Left cardiac atrium (tissue), 4 donors: Measurements from ENCODE around the gene IL4. TPM values are rescaled to one million over a fixed set of nuclear protein-coding genes. Genes with fewer than 3 reads are reported as not detected.

Experiments used
- ATAC-seq, 2 donors: fragments of 200-7000 bp; cut with Tn5 transposase; one replicate each; pipeline ENCODE4 v1.9.1; 2020; ENCODE audit warnings: mild to moderate bottlenecking in 2 of 2, moderate library complexity in 2 of 2
- DNase-seq: peaks from one replicate; pipeline ENCODE4 v3.0.0-alpha.2; 2020
- intact Hi-C, 2 donors: fragments of 100-400 bp; cut with DNase I; formaldehyde crosslinking; loops; one replicate each; pipeline versions ENCODE4 v1.14.1 to v1.15.1; 2022 to 2023
- total RNA-seq, 2 donors: library from RNA; stranded (reverse); fragmentation: NEBNext Ultra II Directional; extraction: Animal tissue kit (Norgen Biotek cat#: 25700); gene quantifications; one replicate each; pipeline ENCODE4 v1.2.1, GENCODE V29; 2021
- donor health status: DM: no; HTN: yes; CAD: no.
- donor health status: DM: no; HTN: yes; CAD: no; lungs with severe emphysema.
- donor health status: DM: yes; HTN: yes; CAD: no.
- donor health status: Dilated cardiomyopathy.

The IL4 gene
- total RNA-seq, 2 donors from 2014 or later = not detected

DNA sequence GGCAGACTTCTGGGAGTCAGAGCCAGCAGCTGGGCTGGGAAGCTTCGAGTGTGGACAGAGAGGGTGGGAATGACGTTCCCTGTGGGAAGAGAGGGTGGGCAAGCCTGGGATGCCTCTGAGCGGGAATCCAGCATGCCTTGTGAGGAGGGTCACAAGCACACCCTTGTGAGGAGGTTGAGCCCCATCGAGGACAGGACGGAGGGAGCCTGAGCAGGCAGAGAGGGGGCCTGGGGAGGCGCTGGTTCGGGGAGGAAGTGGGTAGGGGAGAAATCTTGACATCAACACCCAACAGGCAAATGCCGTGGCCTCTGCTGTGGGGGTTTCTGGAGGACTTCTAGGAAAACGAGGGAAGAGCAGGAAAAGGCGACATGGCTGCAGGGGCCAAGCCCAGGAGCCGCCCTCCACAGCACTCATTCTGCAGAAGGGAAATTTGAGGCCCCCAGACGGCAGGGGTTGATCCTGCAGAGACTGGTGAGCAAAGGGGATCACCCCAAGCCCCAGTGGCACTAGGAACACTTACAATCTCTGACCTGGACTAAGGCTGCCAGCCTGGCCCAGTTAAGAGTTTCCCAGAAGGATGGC lies 16.9 kb upstream of the IL4 start:
- DNase-seq (no peak), ATAC-seq (no peak)
- intact Hi-C loops = no loop called here

- ATAC-seq (no peak), DNase-seq (no peak)
- intact Hi-C loops = no loop called here
Observed at GRCh38 chr5:132657676-132658380, 16.0 kb upstream of the IL4 start, which contains the start of gene IL13. Gene IL13, plus strand, starts transcription at chr5:132658173. Its CDS starts 14 bp downstream, at chr5:132658187.

GRCh38 chr5:132658381-132659302 lies 15.1 kb upstream of the IL4 start:
- DNase-seq = peak; percentile 6
- intact Hi-C loops = no loop called here
- ATAC-seq = no peak

GRCh38 chr5:132659598-132660493 lies 13.9 kb upstream of the IL4 start:
- DNase-seq (no peak), ATAC-seq (no peak)
- intact Hi-C loops = no loop called here

DNA sequence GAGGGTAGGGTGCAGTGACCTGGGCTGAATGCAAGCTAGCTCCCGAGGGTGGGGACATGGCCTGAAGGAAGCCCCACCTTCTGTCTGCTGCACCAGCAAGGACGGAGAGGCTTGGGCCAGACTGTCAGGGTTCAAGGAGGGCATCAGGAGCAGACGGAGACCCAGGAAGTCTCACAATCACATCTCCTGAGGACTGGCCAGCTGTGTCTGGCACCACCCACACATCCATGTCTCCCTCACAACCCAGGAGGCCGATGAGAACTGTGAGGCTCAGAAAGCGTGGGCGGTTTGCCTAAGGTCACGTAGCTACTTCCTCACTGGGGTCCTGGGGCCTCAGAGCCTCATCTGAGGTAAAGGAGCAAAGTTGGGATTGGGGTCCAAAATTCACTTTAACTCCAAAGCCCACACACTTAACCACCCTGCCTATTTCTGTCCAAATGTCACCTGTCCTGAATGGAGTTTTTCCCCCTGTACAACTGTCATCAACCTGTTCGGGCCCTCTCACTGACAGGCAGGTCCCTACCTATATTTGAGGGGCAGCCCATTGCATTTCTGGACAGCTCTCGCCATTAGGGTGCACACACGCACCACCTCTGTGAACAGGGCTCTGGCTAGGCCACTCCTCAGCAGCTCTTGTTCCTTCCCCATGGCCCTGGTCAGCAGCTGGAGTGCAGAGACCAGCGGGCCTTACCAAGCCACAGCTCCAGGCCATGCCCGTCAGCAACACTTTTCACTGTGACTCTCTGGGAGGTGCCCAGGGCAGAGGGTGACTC lies 12.4 kb upstream of the IL4 start:
- ATAC-seq = no peak
- no peak for DNase-seq
- intact Hi-C loops = no loop called here

GRCh38 chr5:132662004-132662401 lies 11.8 kb upstream of the IL4 start:
- intact Hi-C loops = no loop called here
- no peak for ATAC-seq
- no peak for DNase-seq

GRCh38 chr5:132662925-132663770 lies 10.6 kb upstream of the IL4 start:
- ATAC-seq (no peak), DNase-seq (no peak)
- intact Hi-C loops = no loop called here

DNA sequence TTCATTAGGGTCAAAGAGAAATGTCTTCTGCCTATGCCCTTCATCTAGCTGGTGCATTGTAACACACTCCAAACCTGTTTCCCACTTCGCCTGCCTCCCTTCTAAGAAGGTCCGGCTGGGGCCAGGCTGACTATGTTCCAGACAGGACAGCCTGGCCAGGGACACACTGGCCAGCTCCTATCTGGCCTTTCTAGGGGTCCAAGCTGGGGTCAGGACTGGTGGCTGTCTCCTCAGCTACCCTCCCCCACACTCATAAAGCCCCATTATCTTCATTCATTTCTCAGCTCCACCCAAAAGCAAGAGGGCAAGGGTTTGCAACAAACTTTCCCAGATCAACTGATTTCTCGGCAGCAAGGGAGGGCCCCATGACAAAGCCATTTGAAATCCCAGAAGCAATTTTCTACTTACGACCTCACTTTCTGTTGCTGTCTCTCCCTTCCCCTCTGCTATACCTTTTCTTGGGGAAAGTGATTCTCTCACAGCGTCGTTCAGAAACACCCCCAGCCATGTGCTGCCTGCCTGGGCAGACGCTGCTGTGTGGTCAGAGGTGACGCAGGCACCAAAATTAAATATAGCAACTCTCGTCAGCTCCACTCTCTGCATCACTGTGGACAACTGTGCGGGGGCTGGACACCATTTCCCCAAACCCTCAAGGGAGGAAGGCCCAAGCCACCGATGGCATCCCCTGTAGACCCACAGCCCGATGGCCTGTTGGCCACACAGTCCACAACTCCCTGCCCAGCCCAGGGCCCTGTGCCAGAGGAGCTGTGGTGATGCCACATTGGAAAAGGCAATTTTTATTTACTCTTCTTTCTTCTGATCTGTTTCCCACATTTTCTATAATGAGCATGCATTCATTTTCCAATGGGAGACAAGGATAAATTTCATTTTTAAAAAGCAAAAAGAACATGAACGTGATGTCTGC lies 9.8 kb upstream of the IL4 start:
- ATAC-seq = peak in 1 of 2 donors; percentile 58
- DNase-seq = no peak
- intact Hi-C loops = no loop called here

DNA sequence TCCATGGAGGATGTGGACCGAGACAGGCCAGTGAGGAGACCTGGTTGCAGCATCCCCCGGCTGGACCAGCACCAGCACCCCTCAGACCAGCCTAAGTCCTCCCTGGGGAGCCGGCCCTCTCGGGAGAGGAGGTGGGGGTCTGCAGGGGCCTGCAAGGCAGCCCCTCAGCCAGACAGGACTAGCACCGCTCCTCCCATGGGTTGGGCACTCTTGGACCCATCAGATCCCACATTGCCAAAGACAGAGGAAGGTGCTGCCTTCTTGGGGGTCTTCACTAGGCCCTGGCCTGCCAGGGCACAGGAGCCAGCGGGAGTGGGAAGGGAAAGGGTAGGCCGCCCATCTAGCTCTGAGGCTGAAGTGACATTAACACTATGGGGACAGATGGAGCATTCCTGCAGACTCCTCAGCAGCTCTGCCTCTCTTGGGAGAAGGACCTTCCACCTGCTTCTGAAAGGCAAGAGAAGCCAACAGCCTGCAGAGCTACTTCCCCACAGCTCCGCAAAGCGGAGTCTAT lies 9.0 kb upstream of the IL4 start:
- intact Hi-C loops = no loop called here
- no peak for ATAC-seq
- no peak for DNase-seq

DNA sequence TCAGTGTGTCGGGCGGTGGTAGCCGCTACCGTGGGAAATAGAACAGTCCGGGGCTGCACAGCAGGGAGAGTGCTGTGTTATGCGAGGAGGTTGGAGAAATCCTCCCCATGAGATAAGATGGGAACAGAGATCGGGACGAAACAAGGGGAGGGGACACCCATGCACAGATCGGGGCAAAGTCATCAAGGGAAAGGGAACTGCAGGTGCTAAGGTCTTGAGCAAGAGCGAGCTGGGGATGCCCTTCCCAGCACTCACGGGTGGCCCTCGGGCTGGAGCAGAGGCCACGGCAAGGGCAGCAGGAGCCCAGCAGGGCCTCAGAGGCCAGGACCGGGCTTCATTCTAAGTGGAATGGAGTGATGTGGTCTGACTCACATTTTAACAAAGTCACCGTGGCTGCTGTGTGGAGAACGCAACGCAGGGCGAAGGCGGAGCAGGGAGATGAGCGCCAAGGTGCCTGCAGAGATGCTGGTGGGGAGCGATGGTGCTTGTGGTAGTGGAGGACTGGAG lies 8.2 kb upstream of the IL4 start:
- no peak for ATAC-seq
- intact Hi-C loops = no loop called here
- no peak for DNase-seq

DNA sequence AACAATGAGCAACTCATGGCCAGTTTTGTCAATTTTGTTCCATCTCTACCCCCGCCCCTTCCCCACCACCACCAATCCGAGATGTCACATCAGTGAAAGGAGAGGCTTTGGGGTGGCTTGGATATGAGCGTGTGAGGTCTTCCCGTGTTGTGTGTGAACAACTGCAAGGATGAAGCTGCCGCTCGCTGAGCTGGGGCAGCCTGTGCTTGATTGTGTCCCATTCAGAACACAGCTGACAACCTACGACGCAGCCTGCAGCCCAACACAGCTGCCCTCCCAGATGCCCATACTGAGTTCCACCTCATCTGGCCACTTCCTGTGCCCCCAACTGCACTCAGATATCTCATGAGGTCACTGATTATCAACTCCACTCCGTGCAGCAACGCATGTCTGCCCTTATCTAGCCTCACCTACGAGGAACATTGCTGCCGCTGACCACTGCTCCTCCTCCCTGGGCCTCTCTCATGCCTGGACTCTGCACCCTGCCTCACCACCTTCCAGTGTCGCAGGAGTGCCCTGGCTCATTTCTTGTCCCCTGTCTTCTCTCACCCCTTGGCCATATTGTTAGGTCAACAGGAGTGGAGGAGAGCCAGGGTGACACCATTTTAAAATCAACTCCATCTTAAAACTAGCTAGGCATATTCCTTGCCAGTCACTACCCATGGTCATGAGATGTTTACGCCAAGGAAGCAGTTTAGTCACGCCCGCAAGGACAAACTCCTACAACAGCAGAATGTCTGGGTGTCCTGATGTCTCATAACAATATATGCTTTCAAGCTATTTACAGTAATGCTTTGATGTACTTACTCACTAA lies 7.3 kb upstream of the IL4 start:
- DNase-seq (no peak), ATAC-seq (no peak)
- intact Hi-C loops = no loop called here

GRCh38 chr5:132667309-132667708 lies 6.5 kb upstream of the IL4 start:
- ATAC-seq (no peak), DNase-seq (no peak)
- intact Hi-C loops = no loop called here

DNA sequence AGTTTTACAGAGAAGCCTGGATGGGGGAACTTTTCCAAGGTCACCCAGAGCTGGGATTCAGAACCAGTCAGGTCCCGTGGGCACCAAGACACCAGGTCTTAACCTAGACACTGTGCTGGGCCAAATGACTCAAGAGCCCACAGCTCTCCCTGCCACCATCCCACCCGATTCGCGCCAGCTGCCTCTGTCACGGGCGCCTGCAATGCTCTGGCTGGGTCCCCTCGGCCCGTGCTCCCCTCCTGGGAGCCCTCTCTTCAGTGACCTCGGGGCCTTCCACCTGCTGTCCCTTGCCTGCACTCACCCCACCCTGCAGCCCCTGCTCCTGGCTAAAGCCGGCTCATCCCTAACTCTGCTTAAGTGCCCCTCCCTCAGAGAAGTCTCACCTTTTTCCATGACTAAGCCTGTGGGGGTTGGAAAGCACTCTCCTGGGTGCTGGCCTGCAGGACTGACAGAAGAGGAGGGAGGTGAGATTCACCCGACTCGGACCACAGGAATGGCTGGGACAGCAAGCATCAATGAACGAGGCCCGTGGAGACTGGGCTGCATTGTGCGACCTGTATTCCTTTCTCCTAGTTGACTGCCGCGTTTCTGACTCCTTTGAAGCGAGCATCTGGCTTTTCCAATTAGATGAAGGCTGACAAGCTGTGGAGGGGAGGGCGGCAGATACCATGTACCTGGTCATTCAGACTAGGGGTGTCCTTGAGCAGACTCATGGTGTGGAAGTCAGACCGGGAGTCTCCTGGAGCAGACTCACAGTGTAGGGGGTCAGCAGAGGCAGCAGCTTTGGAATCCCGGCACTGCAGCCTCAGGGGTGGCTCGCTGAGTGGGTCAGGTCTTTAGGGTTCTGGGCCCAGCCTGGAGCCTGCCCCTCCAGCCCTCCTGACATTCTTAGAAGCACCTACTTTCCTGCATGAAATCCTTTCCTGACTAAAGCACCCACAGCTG lies 5.8 kb upstream of the IL4 start:
- intact Hi-C loops = no loop called here
- ATAC-seq = no peak

More for the DNA sequence above, 5.8 kb upstream of the IL4 start:
- no peak for DNase-seq
